C4-2B (cell line): ENCODE measurements around the gene BRWD1.

Experiments used
- ZFX ChIP-seq: fragments of 450-650 bp; IDR thresholded peaks from 2 replicates; pipeline ENCODE4 v1.6.1; 2017
- TF ChIP-seq, protein P1 (sequence below): fragments of 450-650 bp; conservative IDR thresholded peaks from 2 replicates; pipeline ENCODE4 v1.5.1; 2017; ENCODE audit warnings: mild to moderate bottlenecking

- TF ChIP-seq, protein P1, sequence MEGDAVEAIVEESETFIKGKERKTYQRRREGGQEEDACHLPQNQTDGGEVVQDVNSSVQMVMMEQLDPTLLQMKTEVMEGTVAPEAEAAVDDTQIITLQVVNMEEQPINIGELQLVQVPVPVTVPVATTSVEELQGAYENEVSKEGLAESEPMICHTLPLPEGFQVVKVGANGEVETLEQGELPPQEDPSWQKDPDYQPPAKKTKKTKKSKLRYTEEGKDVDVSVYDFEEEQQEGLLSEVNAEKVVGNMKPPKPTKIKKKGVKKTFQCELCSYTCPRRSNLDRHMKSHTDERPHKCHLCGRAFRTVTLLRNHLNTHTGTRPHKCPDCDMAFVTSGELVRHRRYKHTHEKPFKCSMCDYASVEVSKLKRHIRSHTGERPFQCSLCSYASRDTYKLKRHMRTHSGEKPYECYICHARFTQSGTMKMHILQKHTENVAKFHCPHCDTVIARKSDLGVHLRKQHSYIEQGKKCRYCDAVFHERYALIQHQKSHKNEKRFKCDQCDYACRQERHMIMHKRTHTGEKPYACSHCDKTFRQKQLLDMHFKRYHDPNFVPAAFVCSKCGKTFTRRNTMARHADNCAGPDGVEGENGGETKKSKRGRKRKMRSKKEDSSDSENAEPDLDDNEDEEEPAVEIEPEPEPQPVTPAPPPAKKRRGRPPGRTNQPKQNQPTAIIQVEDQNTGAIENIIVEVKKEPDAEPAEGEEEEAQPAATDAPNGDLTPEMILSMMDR = no peak
- no peak for TF ChIP-seq ZFX
These were observed 27.3 kb upstream of the BRWD1 start for GRCh38 chr21:39340687-39341086.
